Right renal cortex interstitium (tissue), 3 donors: Measurements from ENCODE around the gene KNTC1. TPM values are rescaled to one million over a fixed set of nuclear protein-coding genes. Genes with fewer than 3 reads are reported as not detected.
"Not testable (repeated sequence)": the region's sequence is repeated elsewhere in the genome, so short reads cannot be mapped to it uniquely, and the experiment has no call there.

Source experiments
- DNase-seq, 3 donors: peaks; one replicate each; pipeline ENCODE4 v3.0.0-alpha.2; 2013; ENCODE audit warnings: low read depth in 3 of 3, low spot score in 2 of 3
- polyA plus RNA-seq, 3 donors: library from polyadenylated mRNA; unstranded; fragments of 120-200 nt; gene quantifications; one replicate each; pipeline ENCODE4 v1.2.1, GENCODE V29; 2013; ENCODE audit not compliant: insufficient read length in 3 of 3

Gene KNTC1
- polyA plus RNA-seq, 3 donors: 31.6 to 37.1 (median 32.3) TPM

DNA sequence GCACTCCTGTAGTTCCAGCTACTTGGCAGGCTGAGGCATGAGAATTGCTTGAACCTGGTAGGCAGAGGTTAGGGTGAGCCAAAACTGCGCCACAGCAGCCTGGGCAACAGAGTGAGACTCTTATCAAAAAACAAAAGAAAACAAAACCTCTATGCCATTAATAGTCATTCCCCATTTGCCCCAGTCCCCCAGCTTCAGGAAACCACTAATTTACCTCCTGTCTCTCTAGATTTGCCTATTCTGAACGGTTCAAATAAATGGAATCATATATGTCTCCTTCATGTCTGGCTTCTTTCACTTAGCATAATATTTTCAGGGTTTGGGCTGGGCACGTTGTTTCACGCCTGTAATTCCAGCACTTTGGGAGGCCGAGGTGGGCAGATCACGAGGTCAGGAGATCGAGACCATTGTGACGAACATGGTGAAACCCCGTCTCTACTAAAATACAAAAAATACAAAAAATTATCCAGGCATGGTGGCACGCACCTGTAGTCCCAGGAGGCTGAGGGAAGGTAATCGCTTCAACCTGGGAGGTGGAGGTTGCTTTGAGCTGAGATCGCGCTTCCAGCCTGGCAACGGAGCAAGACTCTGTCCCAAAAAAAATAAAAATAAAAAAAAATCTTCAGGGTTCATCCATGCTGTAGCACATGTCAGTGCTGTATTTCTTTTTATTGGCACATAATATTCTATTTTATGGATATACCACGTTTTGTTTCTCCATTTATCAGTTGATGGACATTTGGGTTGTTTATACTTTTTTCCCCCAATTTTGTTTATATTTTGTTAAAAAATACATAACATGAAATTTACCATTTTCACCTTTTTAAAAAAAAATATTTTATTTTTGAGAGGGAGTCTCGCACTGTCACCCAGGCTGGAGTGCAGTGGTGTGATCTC, 31.9 kb downstream of the KNTC1 start:
- no peak for DNase-seq

DNA sequence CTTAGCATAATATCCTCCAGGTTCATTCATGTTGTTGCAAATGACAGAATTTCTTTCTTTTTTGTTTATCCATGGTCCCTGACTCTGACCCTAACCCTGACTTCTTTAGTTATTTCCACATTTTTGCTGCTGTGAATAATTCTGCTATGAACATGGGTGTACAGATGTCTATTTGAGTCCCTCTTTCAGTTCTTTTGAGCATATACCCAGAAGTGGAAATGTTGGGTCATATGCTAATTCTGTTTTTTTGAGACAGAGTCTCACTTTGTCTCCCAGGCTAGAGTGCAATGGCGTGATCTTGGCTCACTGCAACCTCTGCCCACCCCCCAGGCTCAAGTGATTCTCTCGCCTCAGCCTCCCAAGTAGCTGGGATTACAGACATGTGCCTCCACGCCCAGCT, 33.1 kb downstream of the KNTC1 start:
- no peak for DNase-seq

DNA sequence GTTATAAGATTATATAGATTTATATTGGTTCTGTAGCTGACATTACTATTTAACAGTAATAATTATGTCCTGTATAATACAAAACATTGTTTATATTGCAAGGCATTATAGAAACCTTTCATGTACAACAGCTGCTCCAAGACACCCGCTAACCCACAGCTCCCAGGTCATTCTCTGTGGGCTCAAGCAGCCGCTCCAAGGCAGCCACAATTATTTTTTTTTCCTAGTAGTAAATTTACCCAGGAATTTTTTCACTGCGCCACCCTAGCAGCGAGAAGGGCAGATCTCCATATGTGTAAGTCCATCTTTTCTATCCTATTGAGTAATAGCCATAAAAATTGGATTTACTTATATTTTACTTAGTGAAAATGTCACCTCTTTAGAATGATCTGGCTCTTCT, 36.3 kb downstream of the KNTC1 start:
- DNase-seq: no peak

DNA sequence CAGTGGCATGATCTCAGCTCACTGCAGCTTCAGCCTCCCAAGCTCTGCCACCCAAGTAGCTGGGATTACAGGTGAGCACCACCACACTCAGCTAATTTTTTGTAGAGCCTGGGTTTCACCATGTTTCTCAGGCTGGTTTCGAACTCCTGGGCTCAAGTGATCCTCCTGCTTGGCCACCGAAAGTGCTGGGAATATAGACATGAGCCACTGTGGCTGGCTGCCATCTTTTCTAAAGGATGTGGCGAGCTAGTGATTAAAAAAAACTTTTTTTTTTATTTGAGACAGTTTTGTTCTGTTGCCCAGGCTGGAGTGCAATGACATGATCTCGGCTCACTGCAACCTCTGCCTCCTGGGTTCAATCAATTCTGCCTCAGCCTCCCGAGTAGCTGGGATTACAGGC, 39.8 kb downstream of the KNTC1 start:
- not testable (repeated sequence) for DNase-seq

DNA sequence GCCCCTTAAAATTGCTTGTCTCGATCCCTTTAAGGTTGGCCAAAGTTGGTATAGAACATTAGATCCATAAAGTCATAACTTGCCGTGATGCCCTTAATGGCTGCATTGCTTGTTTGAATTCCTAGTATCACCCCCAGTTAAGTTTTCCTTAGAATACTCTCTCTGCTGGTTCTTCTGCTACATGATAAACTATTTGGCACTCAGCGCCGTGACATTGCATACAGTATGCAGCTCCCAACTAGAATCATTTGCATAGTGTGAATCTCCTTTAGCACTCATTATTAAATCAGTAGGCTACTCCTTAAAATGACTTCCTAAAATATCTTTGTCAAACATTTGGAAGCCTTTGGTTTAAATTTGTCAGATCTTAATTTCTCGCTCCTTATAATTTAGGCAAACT, 42.2 kb downstream of the KNTC1 start:
- no peak for DNase-seq

DNA sequence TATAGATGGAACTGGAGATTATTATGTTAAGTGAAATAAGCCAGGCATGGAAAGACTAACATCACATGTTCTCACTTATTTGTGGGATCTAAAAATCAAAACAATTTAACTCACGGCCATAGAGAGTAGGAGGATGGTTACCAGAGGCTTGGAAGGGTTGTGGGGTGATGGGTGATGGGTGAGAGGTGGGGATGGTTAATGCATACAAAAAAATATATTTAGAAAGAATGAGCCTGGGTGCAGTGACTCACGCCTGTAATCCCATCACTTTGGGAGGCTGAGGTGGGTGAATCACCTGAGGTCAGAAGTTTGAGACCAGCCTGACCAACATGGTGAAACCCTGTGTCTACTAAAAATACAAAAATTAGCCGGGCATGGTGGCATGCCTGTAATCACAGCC, 43.0 kb downstream of the KNTC1 start:
- not testable (repeated sequence) for DNase-seq

DNA sequence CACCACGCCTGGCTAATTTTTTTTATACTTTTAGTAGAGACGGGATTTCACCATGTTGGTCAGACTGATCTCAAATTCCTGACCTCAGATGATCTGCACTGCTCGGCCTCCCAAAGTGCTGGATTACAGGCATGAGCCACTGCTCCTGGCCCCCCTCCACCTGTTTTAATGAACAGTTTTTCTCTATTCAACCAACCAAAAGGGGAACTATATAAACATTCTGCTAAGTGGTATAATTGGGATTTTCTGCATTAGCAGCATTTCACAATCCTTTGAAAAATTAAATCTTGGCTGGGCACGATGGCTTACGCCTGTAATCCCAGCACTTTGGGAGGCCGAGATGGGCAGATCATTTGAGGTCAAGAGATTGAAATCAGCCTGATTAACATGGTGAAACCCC, 44.8 kb downstream of the KNTC1 start:
- DNase-seq: no peak

DNA sequence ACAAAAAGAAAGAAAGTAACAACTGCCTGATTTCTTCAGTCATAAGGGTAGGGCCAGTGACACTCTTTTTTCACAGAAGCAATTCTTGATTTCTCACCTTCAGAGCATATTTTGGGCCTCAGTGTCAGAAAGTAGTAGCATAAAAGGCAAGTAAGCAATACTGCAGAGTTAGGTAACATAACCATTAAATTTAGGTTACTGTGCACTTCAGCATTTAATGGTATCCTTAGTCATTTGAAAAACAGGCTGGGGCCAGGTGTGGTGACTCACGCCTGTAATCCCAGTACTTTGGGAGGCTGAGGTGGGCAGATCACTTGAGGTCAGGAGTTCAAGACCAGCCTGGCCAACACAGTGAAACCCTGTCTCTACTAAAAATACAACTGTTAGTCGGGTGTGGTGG, 56.2 kb downstream of the KNTC1 start:
- DNase-seq: not testable (repeated sequence)

DNA sequence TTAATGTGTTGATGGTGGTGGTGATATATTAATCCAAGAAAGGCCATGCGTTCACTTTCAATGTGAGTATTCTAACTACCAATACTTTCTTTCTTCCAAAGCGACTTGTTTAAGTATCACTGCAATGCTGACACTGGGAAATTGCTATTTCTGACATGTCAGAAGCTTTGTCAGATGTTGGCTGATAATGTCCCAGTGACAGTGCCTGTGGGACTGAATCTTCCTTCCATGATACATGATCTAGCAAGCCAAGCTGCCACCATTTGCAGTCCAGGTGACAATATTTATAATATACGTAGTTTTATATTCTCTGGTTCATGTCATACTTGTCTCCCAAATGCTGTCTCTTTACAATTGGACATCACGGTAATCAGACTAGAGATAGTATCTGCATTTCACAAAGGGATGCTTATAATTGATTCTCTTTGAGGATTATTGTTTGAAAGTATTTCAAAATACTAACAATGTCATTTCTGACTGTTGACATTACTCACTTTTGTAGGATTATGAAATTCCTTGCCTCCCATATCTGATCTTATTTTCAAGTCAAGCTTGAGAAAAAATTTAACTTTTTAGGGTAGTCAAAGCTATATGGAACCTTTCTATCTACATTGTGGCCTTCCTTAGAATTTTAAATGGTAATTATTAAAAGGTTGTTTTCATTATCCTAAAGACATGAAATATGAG, 57.3 kb downstream of the KNTC1 start:
- no peak for DNase-seq

DNA sequence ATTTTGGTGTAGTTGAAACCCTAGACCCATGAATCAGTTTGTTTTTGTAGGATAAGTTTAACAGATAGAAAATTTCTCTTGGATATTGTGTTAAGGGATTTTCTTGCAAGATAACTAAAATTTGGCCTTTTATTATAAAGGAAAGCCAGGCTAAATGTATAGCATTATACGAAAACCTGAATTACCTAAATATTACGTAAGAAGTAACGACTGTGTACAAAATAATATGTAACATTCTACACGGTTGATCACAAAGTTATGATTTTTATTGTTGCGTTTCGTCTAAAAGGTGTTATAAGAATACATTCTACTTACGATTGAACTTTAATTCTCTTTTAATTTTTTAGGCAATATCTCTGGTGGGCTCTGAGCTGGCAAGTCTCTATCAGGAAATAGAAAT, 63.9 kb downstream of the KNTC1 start:
- DNase-seq: no peak

DNA sequence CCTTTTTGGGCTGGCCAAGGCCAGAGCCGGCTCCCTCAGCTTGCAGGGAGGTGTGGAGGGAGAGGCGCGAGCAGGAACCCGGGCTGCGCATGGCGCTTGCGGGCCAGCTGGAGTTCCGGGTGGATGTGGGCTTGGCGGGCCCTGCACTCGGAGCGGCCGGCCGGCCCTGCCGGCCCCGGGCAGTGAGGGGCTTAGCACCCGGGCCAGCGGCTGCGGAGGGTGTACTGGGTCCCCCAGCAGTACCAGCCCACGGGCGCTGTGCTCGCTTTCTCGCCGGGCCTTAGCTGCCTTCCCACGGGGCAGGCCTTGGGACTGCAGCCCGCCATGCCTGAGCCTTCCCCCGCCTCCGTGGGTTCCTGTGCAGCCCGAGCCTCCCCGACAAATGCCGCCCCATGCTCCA, 64.9 kb downstream of the KNTC1 start:
- not testable (repeated sequence) for DNase-seq

DNA sequence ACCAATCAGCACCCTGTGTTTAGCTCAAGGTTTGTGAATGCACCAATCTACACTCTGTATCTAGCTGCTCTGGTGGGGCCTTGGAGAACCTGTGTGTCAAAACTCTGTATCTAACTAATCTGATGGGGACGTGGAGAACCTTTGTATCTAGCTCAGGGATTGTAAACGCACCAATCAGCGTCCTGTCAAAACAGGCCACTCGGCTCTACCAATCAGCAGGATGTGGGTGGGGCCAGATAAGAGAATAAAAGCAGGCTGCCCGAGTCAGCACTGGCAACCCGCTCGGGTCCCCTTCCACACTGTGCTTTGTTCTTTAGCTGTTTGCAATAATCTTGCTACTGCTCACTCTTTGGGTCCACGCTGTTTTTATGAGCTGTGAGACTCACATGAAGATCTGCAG, 65.5 kb downstream of the KNTC1 start:
- DNase-seq: not testable (repeated sequence)

DNA sequence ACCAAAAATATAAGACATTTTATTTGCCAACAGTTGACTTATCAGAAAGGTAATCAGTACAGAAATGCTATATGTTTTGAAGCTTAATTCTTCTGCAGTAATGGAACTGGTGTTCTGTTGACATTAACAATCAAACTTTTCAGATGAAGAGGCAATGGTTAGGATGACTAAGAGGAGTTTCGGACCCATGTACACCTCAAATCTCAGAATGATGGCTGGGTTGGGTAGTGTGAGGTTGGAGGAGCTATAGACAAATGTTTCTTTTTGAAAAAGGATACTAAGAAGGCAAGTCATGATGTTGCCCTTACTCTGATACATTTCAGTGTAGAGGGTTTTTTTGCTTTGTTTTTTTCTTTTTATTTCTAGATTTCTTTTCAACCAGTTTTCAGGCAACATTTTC, 66.9 kb downstream of the KNTC1 start:
- DNase-seq: no peak

DNA sequence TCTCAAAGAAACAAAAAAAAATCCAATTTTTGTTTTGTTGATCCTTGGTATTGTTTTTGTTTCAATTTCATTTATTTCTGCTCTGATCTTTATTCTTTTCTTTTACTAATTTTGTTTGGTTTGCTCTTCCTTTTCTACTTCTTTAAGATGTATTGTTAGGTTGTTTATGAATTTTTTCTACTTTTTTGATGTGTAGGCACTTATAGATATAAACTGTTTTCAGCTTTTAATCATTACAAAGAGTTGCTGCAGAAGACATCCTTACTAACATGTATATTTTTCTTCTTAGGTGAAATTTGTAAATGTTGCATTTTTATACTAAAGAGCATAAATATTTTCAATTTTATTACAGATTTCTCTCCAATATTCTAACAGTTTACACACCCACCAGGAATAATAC, 69.8 kb downstream of the KNTC1 start:
- DNase-seq: no peak

DNA sequence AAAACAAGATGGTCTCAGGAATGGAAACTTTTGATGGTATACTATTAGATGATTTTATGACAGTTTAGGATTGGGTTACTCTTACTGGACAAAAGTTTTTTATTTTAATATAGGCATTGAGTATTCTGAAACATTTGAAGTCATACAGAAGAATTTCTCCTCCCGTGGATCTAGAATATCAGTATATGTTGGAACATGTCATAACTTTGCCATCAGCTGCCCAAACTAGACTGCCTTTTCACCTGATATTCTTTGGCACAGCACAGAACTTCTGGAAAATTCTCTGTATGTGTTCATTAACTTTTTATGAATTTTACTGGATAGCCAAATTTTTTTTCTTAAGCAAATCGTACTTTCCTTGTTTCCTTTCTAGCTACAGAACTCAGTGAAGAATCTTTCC, 75.4 kb downstream of the KNTC1 start:
- no peak for DNase-seq

DNA sequence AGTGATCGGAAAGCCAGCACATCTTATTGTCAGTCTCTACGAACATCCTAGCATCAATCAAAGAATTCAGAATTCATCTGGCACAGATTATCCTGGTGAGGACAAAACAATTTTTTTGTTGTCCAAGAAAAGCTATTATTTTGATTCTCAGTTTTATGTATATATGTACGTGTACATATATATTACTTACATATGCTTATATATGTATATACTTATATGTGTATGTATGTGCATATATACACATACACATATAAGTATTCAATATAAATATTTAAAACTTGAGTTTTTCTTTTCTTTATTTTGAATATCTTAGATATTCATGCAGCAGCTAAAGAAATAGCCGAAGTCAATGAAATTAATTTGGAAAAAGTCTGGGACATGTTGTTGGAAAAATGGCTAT, 77.9 kb downstream of the KNTC1 start:
- no peak for DNase-seq

DNA sequence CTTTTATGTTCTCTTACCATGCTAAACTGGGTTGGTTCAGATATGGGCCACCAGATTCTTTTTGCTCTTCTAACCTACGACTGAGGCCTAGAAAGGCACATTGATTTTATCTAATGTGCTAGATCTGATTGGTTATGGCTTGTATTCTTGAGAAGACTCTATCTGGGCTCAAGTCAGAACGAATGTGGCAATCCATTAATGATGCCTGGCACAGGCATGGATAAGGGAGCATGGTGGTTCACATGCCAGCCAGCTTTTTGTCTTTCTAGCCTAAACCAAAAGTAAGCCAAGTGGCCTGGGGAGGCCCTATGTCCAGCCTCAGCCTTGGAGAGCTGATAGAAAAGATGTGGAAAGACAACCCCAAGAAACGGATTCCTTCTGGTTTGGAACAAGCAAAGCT, 82.7 kb downstream of the KNTC1 start:
- no peak for DNase-seq

DNA sequence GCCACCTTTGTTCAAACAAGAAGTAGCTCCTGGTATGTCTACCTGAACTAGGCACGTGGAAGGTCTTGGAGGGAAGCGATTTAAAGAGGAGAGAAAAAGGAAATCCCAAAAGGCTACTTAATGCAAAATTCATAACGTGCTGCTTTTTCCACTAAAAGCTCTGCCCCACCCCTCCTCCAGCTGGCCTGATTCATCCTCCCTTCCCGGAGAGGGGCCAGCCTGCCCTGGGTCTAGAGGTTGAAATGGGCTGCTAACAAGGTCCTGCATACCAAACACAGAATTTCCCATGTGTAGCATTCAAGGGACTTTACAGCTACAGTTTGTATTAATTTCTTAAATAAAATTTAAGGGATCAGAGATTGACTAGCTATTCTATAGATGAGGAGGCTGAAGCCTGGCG, 83.2 kb downstream of the KNTC1 start:
- DNase-seq: no peak

DNA sequence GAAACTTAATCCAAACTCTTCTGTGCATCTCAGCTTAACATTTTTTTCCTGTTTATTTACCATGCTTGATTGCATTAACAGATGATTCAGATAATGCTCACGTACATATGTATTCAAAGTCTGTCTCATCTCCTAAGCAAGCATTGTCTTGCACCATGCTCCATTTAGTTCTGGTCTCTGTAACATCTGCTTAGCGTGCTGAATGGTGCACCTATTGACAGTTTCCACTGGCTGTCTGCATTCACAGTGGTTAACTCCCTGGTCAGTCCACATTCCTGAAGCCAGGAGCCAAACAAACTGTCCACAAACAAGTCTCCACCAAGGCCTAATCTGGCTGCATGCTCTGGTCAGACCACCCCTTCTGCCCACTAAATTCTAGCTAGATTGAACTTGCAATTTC, 83.9 kb downstream of the KNTC1 start:
- no peak for DNase-seq

DNA sequence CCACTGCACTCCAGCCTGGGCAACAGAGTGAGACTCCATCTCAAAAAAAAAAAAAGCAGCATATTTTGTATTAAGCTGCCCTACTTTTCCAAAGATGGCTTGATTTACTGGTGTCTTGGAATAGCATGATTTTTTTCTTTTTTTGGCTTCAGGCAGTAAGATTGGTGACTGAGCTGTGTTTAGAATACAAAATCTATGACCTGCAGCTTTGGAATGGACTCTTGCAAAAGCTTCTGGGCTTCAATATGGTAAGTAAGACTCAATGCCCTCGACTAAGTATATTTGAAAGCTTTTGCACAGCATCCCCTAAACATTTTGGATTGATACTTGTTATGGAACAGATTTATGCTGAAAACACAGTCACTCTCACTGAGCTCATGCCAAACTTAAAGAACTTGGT, 87.8 kb downstream of the KNTC1 start:
- no peak for DNase-seq

DNA sequence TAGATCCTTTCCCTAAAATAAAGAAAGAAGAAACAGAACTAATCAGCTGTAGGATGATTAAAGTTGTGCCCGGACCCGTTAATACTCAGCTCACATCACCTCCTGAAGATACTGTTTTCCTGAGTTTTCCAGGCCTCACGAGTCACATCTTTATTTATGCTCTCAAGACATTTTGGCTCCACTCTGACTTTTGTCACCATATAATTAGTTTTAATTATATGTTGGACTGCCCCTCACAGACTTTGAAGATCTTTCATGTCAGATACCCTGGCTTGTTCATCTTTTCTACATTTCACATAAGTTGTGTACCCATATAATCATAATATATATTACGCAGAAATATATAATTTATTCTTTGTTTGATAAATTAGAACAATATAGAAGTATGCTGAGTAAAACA, 88.7 kb downstream of the KNTC1 start:
- no peak for DNase-seq

DNA sequence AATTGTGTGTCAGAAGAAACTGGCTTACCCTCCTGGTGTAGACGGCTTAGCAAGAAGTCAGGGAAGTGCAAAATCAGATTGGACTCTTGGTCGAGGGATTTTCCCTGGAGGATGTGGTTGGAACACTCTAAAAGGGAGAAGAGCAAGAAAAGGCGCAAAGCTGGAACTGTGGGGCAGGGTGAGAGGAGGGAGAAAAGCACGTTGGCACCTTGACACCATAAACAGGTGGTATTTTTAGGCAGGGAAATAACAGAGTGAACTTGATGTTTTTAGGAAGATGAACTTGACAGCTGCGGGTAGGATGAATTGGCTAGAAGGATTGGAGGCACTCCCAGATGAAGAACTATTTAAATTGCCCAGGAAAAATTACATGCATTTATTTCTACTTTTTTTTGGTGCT, 108.4 kb downstream of the KNTC1 start:
- DNase-seq: no peak
